Activated CD8-positive, alpha-beta T cell treated with anti-CD3 and anti-CD28 coated beads, Interleukin-2, amount 10 ng/mL, durations not matched to agents 7 days and 5 days (primary cell): ENCODE results near the gene HIVEP1. TPM values are rescaled to one million over a fixed set of nuclear protein-coding genes. Genes with fewer than 3 reads are reported as not detected.
"Not testable (repeated sequence)": the region's sequence is repeated elsewhere in the genome, so short reads cannot be mapped to it uniquely, and the experiment has no call there.

Experiments used
- ATAC-seq: fragments of 150-1000 bp; cut with Tn5 transposase; one replicate; pipeline ENCODE4 v1.10.0; 2021; ENCODE audit warnings: moderate library complexity
- CTCF ChIA-PET: fragments of 350-600 bp; sonication (Branson Sonifier 250); formaldehyde crosslinking; loops from one replicate; lab custom pipeline; 2021; ENCODE audit warnings: antibody characterized with exemption; lab: Charles Lee
- POLR2A ChIA-PET: fragments of 350-600 bp; sonication (Branson Sonifier 250); formaldehyde crosslinking; loops from one replicate; lab custom pipeline; 2021; ENCODE audit warnings: antibody characterized with exemption; lab: Charles Lee
- DNase-seq: peaks from one replicate; pipeline ENCODE4 v3.0.0-alpha.2; 2020
- H3K27ac Mint-ChIP-seq: one replicate; pipeline ENCODE4 v1.8.0; 2021; ENCODE audit warnings: mild to moderate bottlenecking, mixed read lengths
- H3K27me3 Mint-ChIP-seq: one replicate; pipeline ENCODE4 v1.8.0; 2021; ENCODE audit warnings: low read depth, mixed read lengths
- H3K36me3 Mint-ChIP-seq: one replicate; pipeline ENCODE4 v1.8.0; 2021; ENCODE audit warnings: low read depth, mixed read lengths
- H3K4me1 Mint-ChIP-seq: one replicate; pipeline ENCODE4 v1.8.0; 2021; ENCODE audit warnings: low read depth, mixed read lengths
- H3K4me3 Mint-ChIP-seq: one replicate; pipeline ENCODE4 v1.8.0; 2021; ENCODE audit warnings: mild to moderate bottlenecking, mixed read lengths
- H3K9me3 Mint-ChIP-seq: one replicate; pipeline ENCODE4 v1.8.0; 2022; ENCODE audit warnings: mixed read lengths; ENCODE audit not compliant: insufficient read depth
- total RNA-seq, 2 experiments: library from RNA; stranded (reverse); gene quantifications; one replicate each; pipeline ENCODE4 v1.2.3, GENCODE V29; 2021

Gene HIVEP1
- total RNA-seq, 2 experiments from 2014 or later, result 21.2 to 21.4 TPM

DNA sequence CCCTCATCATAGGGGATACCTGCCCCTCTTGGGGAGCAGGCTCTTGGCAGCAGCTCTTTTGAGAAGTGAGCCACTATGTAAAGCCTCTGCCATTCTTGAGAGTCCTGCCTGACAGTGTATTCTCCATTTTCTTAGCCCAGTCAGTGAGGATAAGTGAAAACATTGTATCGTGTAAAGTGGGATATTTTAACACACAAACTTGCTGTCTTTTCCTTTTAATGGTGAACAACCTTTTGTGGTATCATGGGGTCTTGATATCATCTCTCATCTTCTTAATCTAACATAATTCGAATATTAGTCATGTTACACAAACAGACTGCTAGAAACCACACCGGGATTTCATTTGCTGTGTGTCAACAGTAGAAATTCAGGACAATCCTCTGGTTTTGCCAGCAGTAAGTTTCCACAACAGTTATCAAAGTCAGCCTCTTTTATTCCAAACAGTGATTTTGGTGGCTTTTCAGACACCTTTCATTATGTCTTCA is 136.2 kb downstream of the HIVEP1 start:
- CTCF ChIA-PET, result interaction anchor here (2.9 kb wide), 1 partner anchor 85 kb away, joined by 9 read pairs; no protein-coding TSS in a partner anchor
- Mint-ChIP-seq H3K4me3 (no peak overlapping the region), H3K9me3 (no peaks in the 10 kb centered on the region), H3K27ac (no peak overlapping the region), H3K4me1 (peaks cover 20% of the 10 kb centered on the region), H3K27me3 (no peaks in the 10 kb centered on the region), H3K36me3 (peaks cover 15% of the 10 kb centered on the region)
- ATAC-seq, result no peak
- DNase-seq, result no peak
- POLR2A ChIA-PET, result no interaction called here

GRCh38 chr6:12148841-12149240 is 136.7 kb downstream of the HIVEP1 start:
- Mint-ChIP-seq H3K9me3 (no peaks in the 10 kb centered on the region), H3K27ac (no peak overlapping the region), H3K27me3 (no peaks in the 10 kb centered on the region), H3K4me3 (no peak overlapping the region), H3K4me1 (peaks cover 20% of the 10 kb centered on the region), H3K36me3 (peaks cover 13% of the 10 kb centered on the region)
- ATAC-seq, result no peak
- CTCF ChIA-PET, result interaction anchor here (2.9 kb wide), 1 partner anchor 85 kb away, joined by 9 read pairs; no protein-coding TSS in a partner anchor
- no peak for DNase-seq
- POLR2A ChIA-PET, result no interaction called here

- DNase-seq, result no peak
- no peak overlapping the region for H3K4me3 Mint-ChIP-seq
- POLR2A ChIA-PET, result no interaction called here
- no peaks in the 10 kb centered on the region for H3K27me3 Mint-ChIP-seq
- CTCF ChIA-PET, result interaction anchor here (1.1 to 2.9 kb wide), 2 partner anchors 83 to 494 kb away, joined by 3 to 9 read pairs; no protein-coding TSS in a partner anchor
- H3K9me3 Mint-ChIP-seq, result no peaks in the 10 kb centered on the region
- H3K4me1 Mint-ChIP-seq, result peaks cover 20% of the 10 kb centered on the region
- peaks cover 9% of the 10 kb centered on the region for H3K36me3 Mint-ChIP-seq
- H3K27ac Mint-ChIP-seq, result no peak overlapping the region
- no peak for ATAC-seq
These were observed 137.9 kb downstream of the HIVEP1 start for GRCh38 chr6:12149944-12150510.

GRCh38 chr6:12150812-12151432 is 138.8 kb downstream of the HIVEP1 start:
- POLR2A ChIA-PET, result no interaction called here
- CTCF ChIA-PET, result interaction anchor here (1.1 to 2.9 kb wide), 2 partner anchors 83 to 495 kb away, joined by 3 to 9 read pairs; no protein-coding TSS in a partner anchor
- H3K9me3 Mint-ChIP-seq, result no peaks in the 10 kb centered on the region
- peaks cover 9% of the 10 kb centered on the region for H3K36me3 Mint-ChIP-seq
- peaks cover 20% of the 10 kb centered on the region for H3K4me1 Mint-ChIP-seq
- DNase-seq, result peak; percentile 55
- no peaks in the 10 kb centered on the region for H3K27me3 Mint-ChIP-seq
- ATAC-seq, result peak; percentile 58
- no peak overlapping the region for H3K27ac Mint-ChIP-seq
- H3K4me3 Mint-ChIP-seq, result no peak overlapping the region

DNA sequence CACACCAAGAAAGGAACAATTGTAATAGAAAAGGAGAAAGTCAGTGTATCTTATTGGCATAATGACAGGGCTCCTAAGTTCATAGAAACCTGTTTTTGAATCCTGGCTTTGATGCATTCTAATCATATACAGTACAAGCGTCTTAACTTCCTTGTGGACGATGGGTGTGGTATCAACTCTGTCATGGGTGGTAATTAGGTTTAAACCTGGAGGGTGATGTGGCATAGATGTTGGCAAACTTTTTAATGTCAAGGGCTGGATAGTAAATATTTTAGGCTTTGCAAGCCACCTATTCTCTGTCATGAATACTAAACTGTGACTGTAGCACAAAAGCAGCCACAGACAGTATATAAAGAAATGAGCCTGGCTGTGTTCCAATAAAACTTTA is 139.3 kb downstream of the HIVEP1 start:
- peaks cover 9% of the 10 kb centered on the region for H3K36me3 Mint-ChIP-seq
- DNase-seq (no peak), ATAC-seq (no peak)
- H3K27me3 Mint-ChIP-seq, result no peaks in the 10 kb centered on the region
- no peak overlapping the region for H3K27ac Mint-ChIP-seq
- ChIA-PET CTCF (interaction anchor here (2.9 kb wide), 1 partner anchor 82 kb away, joined by 8 read pairs; no protein-coding TSS in a partner anchor), POLR2A (no interaction called here)
- H3K4me3 Mint-ChIP-seq, result no peak overlapping the region
- no peaks in the 10 kb centered on the region for H3K9me3 Mint-ChIP-seq
- H3K4me1 Mint-ChIP-seq, result peaks cover 20% of the 10 kb centered on the region

DNA sequence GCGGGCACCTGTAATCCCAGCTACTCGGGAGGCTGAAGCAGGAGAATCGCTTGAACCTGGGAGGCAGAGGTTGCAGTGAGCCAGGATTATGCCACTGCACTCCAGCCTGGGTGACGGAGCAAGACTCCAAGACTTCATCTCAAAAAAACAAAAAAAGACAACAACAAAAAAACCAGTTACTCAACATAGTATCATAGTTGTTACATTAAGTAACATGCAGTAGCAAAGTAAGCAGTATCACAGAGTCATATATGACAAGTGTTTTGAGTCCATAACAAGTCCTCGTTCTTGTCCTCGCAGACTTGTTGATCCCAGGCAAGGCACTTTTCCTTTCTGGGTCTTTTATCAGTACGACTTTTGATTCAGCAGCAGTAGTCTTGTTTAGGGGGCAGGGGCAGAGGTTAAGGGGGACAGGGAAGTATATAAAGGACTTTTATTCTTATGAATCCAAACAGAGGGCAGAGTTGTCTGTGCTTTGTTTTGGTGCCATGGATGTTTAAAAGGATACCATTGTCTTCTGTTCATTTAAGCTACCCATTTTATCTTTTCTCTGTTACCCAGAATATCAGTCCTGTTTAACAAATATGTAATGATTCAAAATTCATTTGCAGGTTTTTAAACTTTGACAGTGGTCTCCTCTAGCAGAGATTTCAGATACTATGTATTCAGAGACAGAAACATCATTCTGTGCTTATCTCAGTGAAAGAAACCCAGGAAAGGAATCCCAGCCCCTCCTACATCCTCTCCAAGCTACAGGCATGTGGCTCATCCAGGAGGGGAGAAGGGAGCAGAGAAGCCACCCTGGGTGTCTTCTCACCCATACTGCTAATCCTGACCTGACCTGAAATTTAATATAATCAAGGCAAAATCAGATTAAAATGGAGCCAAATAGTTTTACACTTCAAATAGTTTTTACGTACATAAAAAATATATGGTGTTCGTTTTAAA is 140.2 kb downstream of the HIVEP1 start:
- H3K27ac Mint-ChIP-seq, result no peak overlapping the region
- no peak for ATAC-seq
- no peaks in the 10 kb centered on the region for H3K9me3 Mint-ChIP-seq
- no peak for DNase-seq
- H3K4me1 Mint-ChIP-seq, result peaks cover 19% of the 10 kb centered on the region
- ChIA-PET POLR2A (no interaction called here), CTCF (interaction anchor here (1.4 to 2.9 kb wide), 3 partner anchors 11 to 138 kb away, joined by 4 to 9 read pairs (median 8); partner anchors contain the start of gene EDN1)
- peaks cover 6% of the 10 kb centered on the region for H3K36me3 Mint-ChIP-seq
- H3K27me3 Mint-ChIP-seq, result no peaks in the 10 kb centered on the region
- H3K4me3 Mint-ChIP-seq, result no peak overlapping the region

DNA sequence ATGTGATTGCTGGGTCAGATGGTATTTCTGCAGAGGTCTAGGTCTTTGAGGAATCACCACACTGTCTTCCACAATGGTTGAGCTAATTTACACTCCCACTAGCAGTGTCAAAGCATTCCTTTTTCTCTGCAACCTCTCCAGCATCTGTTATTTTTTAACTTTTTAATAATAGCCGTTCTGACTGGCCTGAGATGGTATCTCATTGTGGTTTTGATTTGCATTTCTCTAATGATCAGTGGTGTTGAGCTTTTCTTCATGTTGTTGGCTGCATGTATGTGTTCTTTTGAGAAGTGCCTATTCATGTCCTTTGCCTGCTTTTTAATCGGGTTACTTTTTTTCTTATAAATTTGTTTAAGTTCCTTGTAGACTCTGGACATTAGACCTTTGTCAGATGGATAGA is 143.7 kb downstream of the HIVEP1 start:
- H3K27me3 Mint-ChIP-seq, H3K9me3 Mint-ChIP-seq, ATAC-seq, H3K4me3 Mint-ChIP-seq, DNase-seq, CTCF ChIA-PET, H3K36me3 Mint-ChIP-seq, H3K27ac Mint-ChIP-seq: not testable (repeated sequence)
- H3K4me1 Mint-ChIP-seq, result peaks cover 12% of the 10 kb centered on the region
- POLR2A ChIA-PET, result interaction anchor here (0.6 kb wide), 1 partner anchor 118 kb away, joined by 4 read pairs; no protein-coding TSS in a partner anchor

- ChIA-PET CTCF (interaction anchor here (0.9 kb wide), 1 partner anchor 85 kb away, joined by 3 read pairs; no protein-coding TSS in a partner anchor), POLR2A (no interaction called here)
- H3K9me3 Mint-ChIP-seq, result no peaks in the 10 kb centered on the region
- H3K27ac Mint-ChIP-seq, result no peak overlapping the region
- no peaks in the 10 kb centered on the region for H3K27me3 Mint-ChIP-seq
- ATAC-seq (no peak), DNase-seq (no peak)
- peaks cover 37% of the 10 kb centered on the region for H3K4me1 Mint-ChIP-seq
- peaks cover 31% of the 10 kb centered on the region for H3K36me3 Mint-ChIP-seq
- H3K4me3 Mint-ChIP-seq, result no peak overlapping the region
These were observed 146.7 kb downstream of the HIVEP1 start for GRCh38 chr6:12158686-12159415.

- Mint-ChIP-seq H3K27ac (no peak overlapping the region), H3K4me1 (peaks cover 44% of the 10 kb centered on the region), H3K4me3 (no peak overlapping the region), H3K27me3 (no peaks in the 10 kb centered on the region), H3K36me3 (peaks cover 41% of the 10 kb centered on the region), H3K9me3 (no peaks in the 10 kb centered on the region)
- POLR2A ChIA-PET, result no interaction called here
- CTCF ChIA-PET, result interaction anchor here (1.3 kb wide), 1 partner anchor 73 kb away, joined by 4 read pairs; no protein-coding TSS in a partner anchor
- DNase-seq (no peak), ATAC-seq (no peak)
These were observed 148.2 kb downstream of the HIVEP1 start for GRCh38 chr6:12160326-12160725.

DNA sequence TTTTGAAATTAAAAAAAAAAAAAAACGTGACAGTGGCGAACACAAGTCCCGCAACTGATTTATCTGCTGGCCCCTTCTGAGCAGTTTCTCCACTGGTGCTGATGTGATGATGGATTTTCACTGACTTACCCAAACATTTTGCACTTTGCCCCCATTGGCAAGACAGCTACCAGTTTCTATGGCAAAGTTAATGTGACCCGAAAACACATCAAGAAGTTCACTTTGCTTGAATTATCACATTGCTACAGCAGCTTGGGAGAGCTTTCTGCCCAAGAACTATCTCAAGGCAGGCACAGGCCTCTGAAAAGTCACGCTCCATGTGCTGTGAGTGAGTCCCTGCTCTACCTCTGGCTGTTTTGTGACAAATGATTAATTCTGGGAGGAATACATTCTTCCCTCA is 150.1 kb downstream of the HIVEP1 start:
- Mint-ChIP-seq H3K27ac (no peak overlapping the region), H3K4me1 (peaks cover 44% of the 10 kb centered on the region), H3K27me3 (no peaks in the 10 kb centered on the region), H3K4me3 (no peak overlapping the region), H3K36me3 (peaks cover 41% of the 10 kb centered on the region), H3K9me3 (no peaks in the 10 kb centered on the region)
- ATAC-seq (no peak), DNase-seq (no peak)
- POLR2A ChIA-PET, result no interaction called here
- CTCF ChIA-PET, result interaction anchor here (1.1 to 1.2 kb wide), 2 partner anchors 10 to 128 kb away, joined by 4 to 6 read pairs; partner anchors contain the start of gene EDN1
